Skeletal muscle tissue (tissue), 4 donors: ENCODE measurements around the gene ST7. TPM values are rescaled to one million over a fixed set of nuclear protein-coding genes. Genes with fewer than 3 reads are reported as not detected.

ENCODE experiments used
- H3K27ac ChIP-seq: one replicate; pipeline ENCODE4 v1.7.0; 2013; ENCODE audit warnings: mild to moderate bottlenecking, low read depth, low read length, inconsistent platforms
- H3K27me3 ChIP-seq, 3 donors: one replicate each; pipeline ENCODE4 v1.7.0; 2013; ENCODE audit warnings: low read length in 3 of 3; ENCODE audit not compliant: control insufficient read depth in 3 of 3, insufficient read depth in 3 of 3
- H3K36me3 ChIP-seq, 3 donors: one replicate each; pipeline ENCODE4 v1.7.0; 2013; ENCODE audit warnings: low read length in 3 of 3; ENCODE audit not compliant: control insufficient read depth in 3 of 3, insufficient read depth in 3 of 3
- H3K4me1 ChIP-seq, 3 donors: one replicate each; pipeline ENCODE4 v1.7.0; 2013; ENCODE audit warnings: low read length in 3 of 3, mild to moderate bottlenecking in 3 of 3; ENCODE audit not compliant: control insufficient read depth in 3 of 3, insufficient read depth in 3 of 3
- H3K4me3 ChIP-seq, 3 donors: one replicate each; pipeline ENCODE4 v1.7.0; 2013; ENCODE audit warnings: low read length in 3 of 3
- H3K9ac ChIP-seq, 3 donors: one replicate each; pipeline ENCODE4 v1.7.0; 2013; ENCODE audit warnings: low read length in 3 of 3, mild to moderate bottlenecking in 3 of 3, moderate library complexity in 2 of 3, low read depth in 1 of 3
- H3K9me3 ChIP-seq, 3 donors: one replicate each; pipeline ENCODE4 v1.7.0; 2013; ENCODE audit warnings: low read length in 3 of 3; ENCODE audit not compliant: control insufficient read depth in 3 of 3
- total RNA-seq: library from RNA; depleted of rRNA; stranded (reverse); fragments of >200 nt; gene quantifications from one replicate; pipeline ENCODE4 v1.2.3, GENCODE V29; 2014
- donor health status: Osteomylitis.

ST7 gene, protein sequence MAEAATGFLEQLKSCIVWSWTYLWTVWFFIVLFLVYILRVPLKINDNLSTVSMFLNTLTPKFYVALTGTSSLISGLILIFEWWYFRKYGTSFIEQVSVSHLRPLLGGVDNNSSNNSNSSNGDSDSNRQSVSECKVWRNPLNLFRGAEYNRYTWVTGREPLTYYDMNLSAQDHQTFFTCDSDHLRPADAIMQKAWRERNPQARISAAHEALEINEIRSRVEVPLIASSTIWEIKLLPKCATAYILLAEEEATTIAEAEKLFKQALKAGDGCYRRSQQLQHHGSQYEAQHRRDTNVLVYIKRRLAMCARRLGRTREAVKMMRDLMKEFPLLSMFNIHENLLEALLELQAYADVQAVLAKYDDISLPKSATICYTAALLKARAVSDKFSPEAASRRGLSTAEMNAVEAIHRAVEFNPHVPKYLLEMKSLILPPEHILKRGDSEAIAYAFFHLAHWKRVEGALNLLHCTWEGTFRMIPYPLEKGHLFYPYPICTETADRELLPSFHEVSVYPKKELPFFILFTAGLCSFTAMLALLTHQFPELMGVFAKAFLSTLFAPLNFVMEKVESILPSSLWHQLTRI
- 23.0 TPM for total RNA-seq

DNA sequence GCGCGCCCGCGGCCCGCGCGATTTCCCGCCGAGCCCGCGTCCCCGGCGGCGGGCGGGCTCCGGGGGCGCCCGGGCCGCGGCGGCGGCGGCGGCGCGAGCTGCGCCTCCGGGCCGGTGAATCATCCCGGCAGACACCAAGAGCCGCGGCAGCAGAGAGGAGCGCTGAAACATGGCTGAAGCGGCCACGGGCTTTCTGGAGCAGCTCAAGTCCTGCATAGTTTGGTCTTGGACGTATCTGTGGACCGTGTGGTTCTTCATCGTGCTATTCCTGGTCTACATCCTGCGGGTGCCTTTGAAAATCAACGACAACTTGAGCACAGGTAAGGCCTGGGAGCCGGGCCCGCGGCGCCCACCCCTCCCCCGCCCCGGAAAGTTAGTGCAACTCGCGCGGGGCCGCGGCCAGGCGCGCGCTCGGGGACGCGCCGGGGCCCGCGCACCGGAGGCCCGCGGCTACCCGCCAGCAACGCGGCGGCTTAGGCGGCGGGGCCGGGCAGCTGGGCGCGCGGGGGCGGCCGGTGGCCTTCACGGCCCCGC lies at the start of gene ST7:
TSS of gene ST7 (plus strand) at position 130 of the 534 bp plus-strand sequence. CDS start at position 170, 40 bp downstream.
- Histone ChIP-seq H3K27me3 (no peaks in the 10 kb centered on the region), H3K4me1 (peaks cover 18 to 27% (median 19%) of the 10 kb centered on the region in 3 donors), H3K36me3 (no peaks in the 10 kb centered on the region), H3K27ac (peak within 1 kb of the TSS; percentile 98), H3K9me3 (no peaks in the 10 kb centered on the region), H3K4me3 (peak within 1 kb of the TSS; percentile 93 to 97 (median 95)), H3K9ac (peak within 1 kb of the TSS; percentile 96 to 97 (median 97))

DNA sequence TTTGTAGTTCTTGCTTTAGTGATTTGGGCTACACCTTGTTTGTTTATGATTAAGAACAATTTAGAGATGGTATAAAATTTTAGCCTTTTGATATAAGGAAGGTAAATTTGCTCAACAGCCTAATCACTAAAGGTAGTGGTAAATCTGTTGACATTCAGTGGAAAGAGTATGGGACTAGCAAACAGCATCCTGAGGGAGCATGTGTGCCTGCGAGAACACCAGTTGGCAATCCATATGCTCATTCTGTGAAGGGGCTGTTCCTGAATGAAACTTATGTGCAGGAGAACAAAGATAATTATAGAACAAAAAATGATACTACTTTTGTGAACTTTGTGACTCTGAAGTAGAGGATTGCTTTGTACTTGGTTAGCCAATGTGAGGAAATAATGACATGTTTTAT lies 46.9 kb upstream of the ST7 start:
- H3K9me3 ChIP-seq, result no peaks in the 10 kb centered on the region
- peaks cover 0 to 29% (median 8%) of the 10 kb centered on the region in 3 donors for H3K36me3 ChIP-seq
- peaks cover 0 to 6% (median 4%) of the 10 kb centered on the region in 3 donors for H3K4me1 ChIP-seq
- H3K4me3 ChIP-seq, result no peak overlapping the region
- H3K27me3 ChIP-seq, result no peaks in the 10 kb centered on the region
- H3K27ac ChIP-seq, result no peak overlapping the region
- no peak overlapping the region for H3K9ac ChIP-seq

- no peak overlapping the region for H3K9ac ChIP-seq
- H3K27ac ChIP-seq, result peak overlapping the region; percentile 58
- H3K27me3 ChIP-seq, result no peaks in the 10 kb centered on the region
- H3K36me3 ChIP-seq, result peaks cover 11 to 39% (median 15%) of the 10 kb centered on the region in 3 donors
- H3K4me3 ChIP-seq, result no peak overlapping the region
- H3K4me1 ChIP-seq, result peaks cover 0 to 6% (median 4%) of the 10 kb centered on the region in 3 donors
- H3K9me3 ChIP-seq, result no peaks in the 10 kb centered on the region
These were observed 42.9 kb upstream of the ST7 start for GRCh38 chr7:116910383-116910782.

GRCh38 chr7:116911801-116912200 lies 41.5 kb upstream of the ST7 start:
- no peak overlapping the region for H3K27ac ChIP-seq
- no peak overlapping the region for H3K4me3 ChIP-seq
- H3K27me3 ChIP-seq, result no peaks in the 10 kb centered on the region
- H3K9me3 ChIP-seq, result no peaks in the 10 kb centered on the region
- peaks cover 0 to 6% (median 4%) of the 10 kb centered on the region in 3 donors for H3K4me1 ChIP-seq
- H3K36me3 ChIP-seq, result peaks cover 14 to 43% (median 26%) of the 10 kb centered on the region in 3 donors
- no peak overlapping the region for H3K9ac ChIP-seq

DNA sequence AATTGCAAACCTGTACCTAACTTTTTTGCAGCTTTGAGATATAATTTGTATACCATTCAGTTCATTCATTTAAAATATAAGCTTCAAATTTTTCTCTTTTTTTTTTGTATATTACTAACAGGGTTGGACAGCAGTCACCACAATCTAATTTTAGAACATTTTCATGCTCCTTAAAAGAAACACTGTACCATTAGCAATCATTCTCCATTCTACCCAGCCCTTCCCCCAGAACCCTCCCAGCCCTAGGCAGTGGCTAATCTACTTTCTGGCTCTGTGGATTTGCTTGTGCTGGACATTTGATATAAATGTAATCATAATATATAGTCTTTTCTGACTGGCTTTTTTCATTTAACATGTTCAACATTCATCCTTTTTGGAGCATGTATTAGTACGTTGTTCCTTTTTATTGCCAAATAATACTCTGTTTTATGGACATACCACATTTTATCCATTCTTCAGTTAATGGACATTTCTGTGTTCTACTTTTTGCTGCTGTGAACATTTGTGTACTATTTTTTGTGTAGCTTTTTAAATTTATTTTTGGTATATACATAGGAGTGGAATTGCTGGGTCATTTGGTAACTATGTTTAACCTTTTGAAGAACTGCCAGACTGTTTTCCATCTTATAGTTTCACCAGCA lies 40.9 kb upstream of the ST7 start:
- Histone ChIP-seq H3K4me3 (no peak overlapping the region), H3K9ac (no peak overlapping the region), H3K9me3 (no peaks in the 10 kb centered on the region), H3K27ac (no peak overlapping the region), H3K27me3 (no peaks in the 10 kb centered on the region), H3K36me3 (peaks cover 14 to 41% (median 28%) of the 10 kb centered on the region in 3 donors), H3K4me1 (peaks cover 0 to 6% (median 4%) of the 10 kb centered on the region in 3 donors)

DNA sequence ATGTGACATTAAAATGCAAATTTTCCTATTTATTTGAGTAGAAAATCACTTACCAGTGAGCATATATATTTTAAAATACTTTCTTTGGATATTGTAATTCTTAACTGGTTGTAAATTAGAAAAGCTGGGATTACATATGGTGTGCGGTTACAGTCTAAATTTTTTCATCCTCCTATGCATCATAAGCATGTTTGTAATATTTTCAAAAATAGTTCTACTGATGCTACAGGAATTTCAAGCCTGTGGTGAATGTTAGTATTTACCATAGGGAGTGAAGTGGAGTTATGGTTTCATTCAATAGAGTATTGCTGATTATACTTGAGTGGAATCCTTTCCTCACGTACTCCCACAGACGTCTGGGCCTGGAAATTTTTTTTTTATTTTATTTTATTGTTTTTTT lies 34.6 kb upstream of the ST7 start:
- no peak overlapping the region for H3K27ac ChIP-seq
- peaks cover 8 to 29% (median 27%) of the 10 kb centered on the region in 3 donors for H3K36me3 ChIP-seq

DNA sequence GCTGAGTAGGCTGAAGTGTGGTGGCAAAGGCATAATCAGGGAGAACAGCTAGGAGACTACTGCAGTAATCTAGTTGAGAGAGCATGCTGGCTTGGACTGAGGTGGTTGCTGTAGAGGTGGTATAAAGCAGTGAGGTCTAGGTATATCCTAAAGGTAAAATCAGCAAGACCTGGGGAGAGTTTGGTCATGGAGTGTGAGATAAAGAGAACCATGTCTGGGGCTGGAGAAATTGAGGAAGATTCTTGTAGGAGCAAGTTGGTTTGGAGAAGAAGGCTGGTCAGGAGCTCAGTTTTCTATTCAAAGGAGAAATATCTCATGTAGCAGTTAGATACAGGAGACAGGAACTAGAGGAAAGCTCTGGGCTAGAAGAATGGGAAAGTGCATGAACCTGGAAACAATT lies 32.9 kb upstream of the ST7 start:
- Histone ChIP-seq H3K27me3 (no peaks in the 10 kb centered on the region), H3K9me3 (no peaks in the 10 kb centered on the region), H3K36me3 (peaks cover 8 to 23% (median 17%) of the 10 kb centered on the region in 3 donors), H3K4me1 (no peaks in the 10 kb centered on the region), H3K27ac (no peak overlapping the region), H3K9ac (no peak overlapping the region), H3K4me3 (no peak overlapping the region)

More for the DNA sequence above, 34.6 kb upstream of the ST7 start:
- no peaks in the 10 kb centered on the region for H3K4me1 ChIP-seq
- no peaks in the 10 kb centered on the region for H3K9me3 ChIP-seq
- no peak overlapping the region for H3K4me3 ChIP-seq
- H3K9ac ChIP-seq, result no peak overlapping the region
- H3K27me3 ChIP-seq, result no peaks in the 10 kb centered on the region

- Histone ChIP-seq H3K27ac (no peak overlapping the region), H3K36me3 (peaks cover 3 to 9% (median 7%) of the 10 kb centered on the region in 3 donors), H3K9ac (no peak overlapping the region), H3K4me3 (no peak overlapping the region), H3K27me3 (no peaks in the 10 kb centered on the region), H3K9me3 (no peaks in the 10 kb centered on the region), H3K4me1 (no peaks in the 10 kb centered on the region)
These were observed 30.8 kb upstream of the ST7 start for GRCh38 chr7:116922545-116922944.

- H3K9me3 ChIP-seq, result no peaks in the 10 kb centered on the region
- no peak overlapping the region for H3K27ac ChIP-seq
- no peaks in the 10 kb centered on the region for H3K36me3 ChIP-seq
- H3K4me3 ChIP-seq, result no peak overlapping the region
- H3K4me1 ChIP-seq, result no peaks in the 10 kb centered on the region
- H3K27me3 ChIP-seq, result no peaks in the 10 kb centered on the region
- H3K9ac ChIP-seq, result no peak overlapping the region
These were observed 28.6 kb upstream of the ST7 start for GRCh38 chr7:116924741-116925140.
